GM19099 (cell line): ENCODE results near the gene TBPL1.

Experiments used
- POLR2A ChIP-seq: IDR thresholded peaks from 3 replicates; pipeline ENCODE4 v1.6.1; 2011; ENCODE audit warnings: low read depth; ENCODE audit not compliant: insufficient read length; ENCODE audit errors: extremely low read depth

The TBPL1 gene

DNA sequence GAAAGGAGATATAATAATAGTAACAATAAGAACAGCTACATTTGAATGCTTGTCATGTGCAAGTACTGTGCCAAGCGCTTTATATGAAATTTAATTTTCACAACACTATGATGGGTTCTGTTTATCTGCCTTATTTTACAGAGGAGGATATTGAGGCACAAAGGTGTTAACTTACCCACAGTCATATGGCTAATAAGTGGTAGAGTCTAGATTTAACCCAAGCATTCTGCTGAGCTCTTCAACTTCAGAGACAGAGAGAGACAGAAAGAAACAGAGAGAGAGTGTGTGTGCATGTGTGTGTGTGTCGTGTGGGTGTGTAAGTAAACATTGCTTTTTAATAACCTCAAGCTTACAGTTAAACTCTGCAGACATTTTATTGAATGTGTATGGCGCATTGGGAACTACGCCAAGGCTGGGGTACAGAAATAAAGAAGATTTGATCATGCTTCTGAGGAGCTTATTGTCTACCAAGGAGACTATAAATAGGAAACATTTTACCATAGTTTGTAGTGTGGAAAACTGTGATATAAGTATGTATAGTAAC is 12.9 kb downstream of the TBPL1 start:
- TF ChIP-seq POLR2A: no peak

DNA sequence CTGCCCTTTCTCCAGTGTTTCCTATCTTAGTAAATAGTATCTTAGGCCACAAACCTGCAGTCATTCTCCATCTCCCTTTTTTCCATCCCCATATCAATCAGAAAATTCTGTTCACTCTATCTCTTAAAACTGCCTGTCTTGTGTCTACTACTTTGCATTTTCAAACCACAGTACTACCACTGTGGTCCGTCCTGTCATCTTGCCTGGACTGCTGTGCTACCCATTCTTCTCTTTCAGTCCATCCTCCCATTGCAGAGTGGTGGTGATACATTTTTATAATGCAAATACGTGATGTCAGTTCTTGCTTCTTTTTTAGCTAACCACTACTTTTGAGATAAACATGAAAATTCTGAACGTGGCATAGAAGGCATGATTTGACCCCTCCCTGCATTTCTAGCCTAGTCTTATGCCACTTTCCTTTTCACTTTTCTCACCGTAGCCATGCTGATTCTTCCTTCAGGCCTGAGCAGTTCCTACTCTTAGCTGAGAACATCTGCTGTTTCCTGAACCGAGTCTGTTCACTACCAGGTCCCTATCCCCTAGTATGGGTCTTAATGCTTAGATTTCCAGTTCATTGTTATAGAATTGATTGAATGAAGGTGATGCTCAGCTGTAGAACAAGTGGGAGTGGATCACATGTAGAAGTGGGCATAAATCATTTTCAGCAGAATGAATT is 13.8 kb downstream of the TBPL1 start:
- no peak for TF ChIP-seq POLR2A

DNA sequence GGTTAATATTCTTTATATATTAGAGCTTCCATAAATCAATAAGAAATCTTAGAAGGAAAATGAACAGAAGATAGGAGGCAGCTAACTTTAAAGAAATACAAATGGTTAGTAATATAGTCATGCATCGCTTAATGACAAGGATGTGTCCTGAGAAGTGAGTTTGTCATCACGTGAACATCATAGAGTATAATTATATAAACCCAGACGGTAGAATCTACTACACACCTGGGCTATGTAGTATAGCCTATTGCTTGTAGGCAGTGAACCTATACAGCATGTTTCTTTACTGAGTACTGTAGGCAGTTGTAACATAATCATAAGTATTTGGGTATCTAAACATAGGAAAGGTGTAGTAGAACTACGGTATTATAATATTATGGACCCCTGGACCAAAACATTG is 14.3 kb downstream of the TBPL1 start:
- TF ChIP-seq POLR2A: no peak

DNA sequence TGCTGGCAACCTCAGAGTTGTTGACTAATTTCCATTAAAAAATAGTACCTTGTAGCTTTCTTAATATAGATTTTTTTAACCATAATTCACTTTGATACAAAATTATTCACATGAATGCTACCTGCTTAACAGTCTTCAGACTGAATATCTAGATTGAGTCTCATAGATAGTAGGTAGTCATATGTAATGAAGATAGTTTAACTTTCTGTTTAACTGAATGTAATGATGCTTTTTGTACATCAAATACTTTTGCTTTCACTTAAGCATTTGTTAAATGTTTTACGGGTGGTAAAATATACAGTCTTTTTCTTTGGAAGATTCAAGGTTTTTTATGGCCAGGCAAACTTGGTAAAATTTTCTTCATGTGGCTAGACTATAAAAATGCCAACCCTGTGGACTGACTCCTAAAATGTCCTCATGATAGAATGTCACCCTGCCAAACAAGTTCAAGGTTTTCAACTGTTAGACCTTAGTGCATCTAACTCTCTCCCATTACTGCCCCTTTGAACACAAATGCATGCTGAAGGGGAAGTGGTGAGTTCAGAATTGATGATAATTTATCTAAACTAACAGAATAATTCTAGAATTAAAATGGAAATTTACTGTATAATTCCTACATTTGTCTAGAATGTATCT is 16.4 kb downstream of the TBPL1 start:
- TF ChIP-seq POLR2A: no peak

DNA sequence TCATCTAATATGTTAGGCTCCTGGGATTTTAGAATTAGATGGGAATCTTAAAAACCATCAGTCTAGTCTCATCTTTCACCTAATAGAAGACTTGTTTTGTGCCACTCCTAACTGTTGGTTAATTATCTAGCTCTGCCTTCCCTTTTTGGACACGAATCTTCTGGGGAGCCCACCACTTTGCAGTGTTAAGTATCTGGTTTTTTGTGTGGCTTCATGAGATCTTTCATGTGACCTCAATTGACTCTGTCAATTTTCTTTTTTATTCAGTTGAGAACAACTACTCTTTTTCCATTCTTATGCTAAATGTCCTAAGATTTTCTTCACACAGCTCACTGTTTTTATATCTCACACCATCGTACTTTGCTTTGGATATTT is 16.9 kb downstream of the TBPL1 start:
- TF ChIP-seq POLR2A: no peak

DNA sequence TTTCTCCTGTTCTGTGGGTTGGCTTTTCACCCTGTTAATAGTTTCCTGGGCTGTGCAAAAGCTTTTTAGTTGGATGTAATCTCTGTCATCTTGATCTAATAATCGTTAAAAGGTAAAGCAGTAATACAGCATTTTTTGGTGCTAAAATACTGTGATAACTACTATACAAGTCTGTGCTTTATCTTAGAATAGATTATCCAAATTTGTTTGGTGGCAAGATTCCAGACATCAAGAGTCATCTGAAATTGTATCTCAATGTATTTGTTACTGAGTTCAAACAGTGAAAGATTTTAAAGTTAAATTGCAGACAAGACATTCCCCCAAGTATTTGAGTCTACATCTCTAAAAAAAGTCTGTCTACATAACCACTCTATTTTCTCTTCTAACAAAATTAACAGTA is 18.8 kb downstream of the TBPL1 start:
- no peak for TF ChIP-seq POLR2A

DNA sequence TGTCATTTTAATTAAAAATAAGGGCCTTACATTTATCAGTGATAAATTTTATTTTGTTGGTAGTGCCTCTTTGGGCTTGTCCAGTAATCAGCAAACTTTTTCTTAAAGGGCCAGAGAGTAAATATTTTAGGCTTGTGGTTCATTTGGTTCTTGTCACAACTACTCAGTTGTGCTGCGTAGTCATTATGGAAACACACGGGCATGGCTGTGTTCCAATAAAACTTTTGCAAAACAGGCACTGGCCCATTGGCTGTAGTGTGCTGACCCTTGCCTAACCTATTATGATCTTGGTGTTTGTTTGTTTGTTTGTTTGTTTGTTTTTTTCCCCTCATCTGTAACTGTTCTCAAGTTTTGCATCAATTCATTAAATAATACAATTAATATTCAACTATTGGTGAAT is 19.4 kb downstream of the TBPL1 start:
- TF ChIP-seq POLR2A: no peak

DNA sequence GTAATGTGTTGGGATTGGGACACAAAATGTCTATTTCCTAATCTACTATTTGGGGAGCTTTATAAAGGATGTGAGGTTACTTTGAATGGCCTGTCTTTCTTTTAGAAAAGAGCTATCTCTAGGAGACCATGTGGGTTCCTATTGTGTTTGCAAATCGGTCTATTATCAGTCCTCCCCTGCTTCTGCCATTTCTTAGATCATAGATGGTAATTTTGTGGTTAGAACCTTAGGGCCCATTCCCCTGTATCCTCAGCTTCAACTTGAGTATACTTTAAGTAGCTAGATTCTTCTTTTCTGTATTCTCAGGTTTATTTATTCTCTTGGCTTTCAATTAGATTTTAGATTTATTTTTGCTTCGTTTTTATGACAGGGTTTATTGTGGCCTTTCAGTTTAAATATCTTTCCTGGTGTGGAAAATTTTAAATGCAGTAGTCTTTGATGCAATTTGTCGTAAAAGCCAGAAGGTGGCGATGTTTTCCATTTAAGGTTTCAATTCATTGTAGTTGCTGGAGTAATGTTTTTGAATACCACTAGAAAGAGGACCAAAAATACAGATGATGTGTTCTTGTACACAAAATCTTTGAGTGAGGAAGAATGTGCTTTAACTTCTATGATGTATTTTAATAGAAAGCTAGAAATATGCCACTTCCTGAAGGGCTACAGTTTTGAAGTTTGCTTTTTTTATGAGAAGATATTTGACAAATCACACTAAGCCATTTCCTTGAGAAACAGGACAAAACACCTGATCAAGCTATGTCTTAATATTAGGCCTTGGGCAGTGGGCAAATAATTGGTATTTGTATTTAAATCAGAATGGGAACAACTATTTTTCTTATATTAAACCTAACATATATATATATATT is 20.3 kb downstream of the TBPL1 start:
- no peak for TF ChIP-seq POLR2A

DNA sequence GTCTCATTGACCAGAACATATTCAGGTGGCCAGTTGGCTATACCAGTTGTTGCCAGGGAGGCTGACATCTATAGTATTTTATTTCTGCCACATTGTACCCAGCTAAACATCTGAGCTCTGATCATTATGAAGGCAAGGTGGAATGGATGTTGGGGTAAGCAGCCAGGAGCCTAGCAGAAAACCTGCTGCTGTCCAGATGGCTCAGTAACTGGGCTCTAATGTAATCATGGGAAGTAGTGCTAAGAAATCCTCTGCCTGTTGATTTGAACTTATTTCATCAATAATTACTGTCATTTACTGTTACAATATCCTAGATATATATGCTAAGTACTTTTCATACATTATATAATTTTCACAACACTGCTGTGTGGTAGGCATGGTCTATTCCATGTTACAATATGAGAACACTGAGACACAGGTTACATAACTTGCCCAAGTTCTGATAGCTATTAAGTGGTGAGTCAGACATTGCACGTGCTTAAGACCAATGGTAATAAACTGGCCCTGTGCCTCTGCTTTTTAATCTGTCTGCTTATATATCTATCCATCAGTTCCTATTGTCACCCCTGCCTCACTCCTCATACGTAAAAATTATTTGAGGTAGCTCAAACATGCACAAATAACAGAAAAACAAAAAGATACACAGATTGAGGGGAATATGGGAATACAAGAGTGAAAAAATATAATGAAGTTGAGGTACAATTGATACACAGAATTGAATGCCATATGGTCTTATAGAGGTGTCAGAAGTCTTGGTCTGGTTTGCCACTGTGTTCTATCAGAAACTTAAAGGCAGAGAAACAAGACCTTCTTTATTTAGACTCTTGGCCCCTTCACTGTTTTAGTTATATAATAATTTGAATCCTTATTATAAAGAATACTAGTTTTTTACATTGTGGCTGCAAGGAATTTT is 25.2 kb downstream of the TBPL1 start:
- TF ChIP-seq POLR2A: no peak

DNA sequence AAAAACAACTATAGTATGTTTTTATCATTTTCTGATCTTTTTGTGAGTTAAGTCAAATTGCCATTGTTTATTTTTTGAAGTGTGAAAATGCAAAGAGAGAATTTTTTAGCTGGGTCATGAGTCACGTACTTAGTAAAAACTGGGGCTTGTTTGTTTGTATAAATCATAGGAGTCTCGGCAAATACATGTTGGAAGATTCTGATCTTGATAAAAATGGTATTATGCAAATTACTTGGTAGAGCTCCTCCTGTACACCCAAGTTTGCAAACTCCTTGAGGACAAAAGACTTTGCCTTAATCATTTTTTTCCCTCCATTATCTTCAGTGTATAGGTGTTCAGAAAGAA is 25.8 kb downstream of the TBPL1 start:
- TF ChIP-seq POLR2A: no peak

DNA sequence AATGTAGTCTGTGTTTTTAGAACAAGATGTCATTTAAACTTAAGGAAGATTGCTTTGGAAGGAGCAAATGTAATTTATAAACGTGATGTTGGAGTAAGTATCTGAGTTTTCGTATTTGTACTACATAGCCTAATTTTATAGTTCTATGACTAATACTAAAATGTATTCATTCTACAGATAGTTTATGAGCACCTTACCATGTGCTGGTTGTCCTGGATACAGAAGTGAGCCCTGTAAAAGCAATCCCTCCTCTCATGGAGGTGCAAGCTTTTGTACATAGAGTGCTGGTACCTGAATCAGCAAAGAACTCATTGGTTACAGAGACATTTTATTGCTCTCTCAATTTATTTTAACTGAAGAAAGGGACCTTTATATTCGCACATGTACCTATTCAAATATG is 27.1 kb downstream of the TBPL1 start:
- TF ChIP-seq POLR2A: no peak

DNA sequence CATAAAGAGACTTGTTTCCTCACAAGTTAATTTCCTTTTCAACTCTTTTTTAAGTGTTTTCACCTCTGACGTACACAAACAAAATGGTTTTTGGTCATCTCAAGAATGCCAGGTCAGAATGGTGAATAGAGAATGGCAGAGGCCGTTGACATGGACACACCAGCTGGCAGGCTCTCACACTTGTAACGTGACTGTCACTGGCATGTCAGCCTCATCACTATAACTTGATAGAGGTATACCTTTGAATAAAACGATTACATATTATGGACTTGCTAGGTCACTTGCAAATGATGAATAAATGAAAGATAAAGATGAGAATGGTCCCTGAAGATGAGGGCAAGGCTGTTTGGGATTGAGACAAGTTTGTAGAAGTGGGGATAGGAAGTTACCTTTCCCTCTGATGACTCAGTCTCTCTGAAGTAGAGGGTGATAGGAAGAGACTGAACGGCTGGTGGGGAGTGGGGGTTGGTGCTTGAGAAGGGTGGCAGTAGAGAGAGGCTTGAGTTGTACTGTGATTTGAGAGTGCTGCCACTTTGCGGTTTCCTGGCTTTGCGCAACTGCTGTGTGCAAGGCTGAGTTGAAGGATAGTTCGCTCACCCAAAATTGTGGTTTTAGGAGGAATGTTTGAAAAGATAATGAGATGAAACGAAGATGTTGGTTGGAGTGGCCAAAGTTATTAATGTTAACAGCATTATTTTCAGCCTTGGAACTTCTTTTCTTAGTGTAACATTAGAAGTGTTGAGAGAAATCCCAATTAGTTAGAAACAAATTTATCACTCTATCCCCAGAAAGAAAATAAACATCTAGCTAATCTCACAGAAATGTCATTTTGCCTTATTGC is 30.3 kb downstream of the TBPL1 start:
- no peak for TF ChIP-seq POLR2A

DNA sequence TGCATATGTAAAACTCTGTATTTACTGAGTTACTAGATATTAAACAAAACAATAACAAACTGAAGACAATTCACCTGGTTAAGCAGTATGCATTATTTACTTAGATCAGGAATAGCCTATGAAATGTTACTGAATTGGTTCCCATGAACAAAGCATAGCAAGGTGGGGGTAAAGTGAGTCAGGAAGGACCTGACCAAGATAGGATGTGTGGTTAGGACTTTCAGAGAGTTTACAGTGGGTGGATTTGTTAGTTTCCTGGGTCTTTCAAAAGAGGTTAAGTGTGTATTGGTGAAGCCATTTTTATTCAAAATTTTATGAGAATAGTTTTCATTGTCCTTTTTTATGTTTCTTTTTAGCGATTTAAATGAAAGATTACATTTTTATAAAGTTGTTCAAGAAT is 32.9 kb downstream of the TBPL1 start:
- no peak for TF ChIP-seq POLR2A

DNA sequence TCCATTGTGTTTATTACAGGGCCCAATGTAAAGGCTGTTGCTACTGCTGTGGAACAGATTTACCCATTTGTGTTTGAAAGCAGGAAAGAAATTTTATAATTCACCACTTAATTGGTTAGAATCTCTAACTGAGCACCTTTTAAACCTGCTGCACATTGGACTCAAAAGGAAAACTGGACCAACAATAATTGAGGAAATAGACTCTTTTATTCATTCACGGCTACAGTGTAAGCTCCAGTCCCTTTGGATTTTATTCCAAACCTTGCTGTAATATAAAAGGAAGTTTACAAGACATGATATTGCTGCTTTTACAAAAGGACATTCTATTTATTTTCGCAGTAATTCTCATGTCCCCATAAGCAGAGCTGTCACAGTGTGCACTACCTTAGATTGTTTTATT is 33.9 kb downstream of the TBPL1 start:
- no peak for TF ChIP-seq POLR2A
